SH-SY5Y (cell line): ENCODE measurements around the gene CLIC3.

Source experiments
- GATA2 ChIP-seq: IDR thresholded peaks from 2 replicates; pipeline ENCODE4 v1.6.1; 2011; ENCODE audit warnings: mild to moderate bottlenecking, low read depth, low read length
- GATA3 ChIP-seq: IDR thresholded peaks from 2 replicates; pipeline ENCODE4 v1.6.1; 2011; ENCODE audit warnings: low read depth, mild to moderate bottlenecking, low read length, moderate library complexity

DNA sequence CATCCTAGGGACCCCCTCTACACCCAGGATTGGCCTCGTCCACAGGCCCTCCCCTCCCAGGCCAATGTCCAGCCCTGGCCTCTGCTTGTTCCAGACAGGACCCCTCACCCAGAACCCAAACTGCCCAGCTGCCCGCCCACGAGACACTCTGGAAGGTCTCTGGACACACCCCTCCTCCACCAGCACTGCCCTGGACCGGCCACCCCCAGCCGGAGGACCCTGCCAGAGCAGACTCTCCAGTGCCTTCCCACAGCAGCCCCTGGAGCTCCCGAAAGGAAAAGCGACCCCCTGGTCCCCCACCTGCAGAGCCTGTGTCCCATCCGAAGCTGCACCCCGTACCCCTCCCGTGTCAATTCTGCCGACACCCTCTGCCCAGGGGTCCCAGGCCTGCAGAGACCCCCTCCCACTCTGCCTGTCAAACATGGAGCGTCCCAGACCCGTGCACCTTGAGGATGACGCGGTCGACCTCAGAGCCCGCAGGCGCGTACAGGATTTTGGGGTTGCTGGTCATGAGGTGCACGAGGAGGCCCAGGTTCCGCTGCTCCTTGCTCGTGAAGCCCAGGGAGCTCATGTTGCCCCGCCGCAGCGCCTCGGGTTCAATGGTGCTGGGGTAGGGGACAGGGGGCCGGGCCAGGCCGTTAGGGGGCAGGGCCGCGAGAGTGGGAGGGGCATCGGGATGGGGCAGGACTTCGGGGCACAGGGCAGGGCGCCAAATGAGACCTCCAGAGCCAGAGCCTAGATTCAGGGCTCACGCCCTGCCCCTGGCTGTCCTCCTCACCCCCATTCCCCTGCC lies 23.7 kb upstream of the CLIC3 start:
- TF ChIP-seq GATA3 = no peak
- TF ChIP-seq GATA2 = no peak
